Epithelial cell of esophagus (primary cell): ENCODE measurements around the gene PYHIN1.
"Not testable (repeated sequence)": the region's sequence is repeated elsewhere in the genome, so short reads cannot be mapped to it uniquely, and the experiment has no call there.

Source experiments
- DNase-seq: peaks from one replicate; pipeline ENCODE4 v3.0.0; 2010; ENCODE audit warnings: low read depth
- H3K4me3 ChIP-seq: 2 replicates; pipeline ENCODE4 v1.5.1; 2011; ENCODE audit warnings: mild to moderate bottlenecking, low read length, control low read depth
- TF ChIP-seq, protein P1 (sequence below): IDR thresholded peaks from 2 replicates; pipeline ENCODE4 v1.5.1; 2011; ENCODE audit warnings: low read depth, mild to moderate bottlenecking, low read length, control low read depth, inconsistent platforms; ENCODE audit not compliant: insufficient read depth; ENCODE audit errors: missing control alignments

Gene PYHIN1

DNA sequence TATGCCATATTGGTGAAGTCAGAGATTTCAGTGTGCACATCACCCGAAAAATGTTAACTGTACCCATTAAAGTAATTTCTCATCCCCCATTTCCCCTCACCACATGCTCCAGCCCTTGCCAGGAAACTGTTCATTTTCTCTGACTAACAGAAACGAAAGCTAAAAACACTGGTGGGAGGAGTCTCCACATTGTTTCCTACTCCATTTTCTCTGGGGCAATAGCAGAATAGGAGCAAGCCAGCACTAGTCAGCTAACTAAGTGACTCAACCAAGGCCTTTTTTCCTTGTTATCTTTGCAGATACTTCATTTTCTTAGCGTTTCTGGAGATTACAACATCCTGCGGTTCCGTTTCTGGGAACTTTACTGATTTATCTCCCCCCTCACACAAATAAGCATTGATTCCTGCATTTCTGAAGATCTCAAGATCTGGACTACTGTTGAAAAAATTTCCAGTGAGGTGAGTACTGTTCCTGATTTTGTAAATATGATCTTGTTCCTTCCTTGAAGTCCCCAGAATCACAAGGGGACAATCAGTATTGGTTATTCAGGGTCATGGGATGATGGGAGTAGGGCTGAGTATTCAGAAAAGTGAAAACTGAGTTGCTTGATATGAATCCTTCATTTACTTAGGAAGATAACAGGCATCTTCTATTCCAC, 78.5 kb downstream of the PYHIN1 start, which contains the start of gene IFI16:
IFI16 (plus strand) TSS at position 204 of the 658 bp plus-strand sequence. CDS start 4,774 bp downstream, outside the sequence.
- TF ChIP-seq, protein P1, sequence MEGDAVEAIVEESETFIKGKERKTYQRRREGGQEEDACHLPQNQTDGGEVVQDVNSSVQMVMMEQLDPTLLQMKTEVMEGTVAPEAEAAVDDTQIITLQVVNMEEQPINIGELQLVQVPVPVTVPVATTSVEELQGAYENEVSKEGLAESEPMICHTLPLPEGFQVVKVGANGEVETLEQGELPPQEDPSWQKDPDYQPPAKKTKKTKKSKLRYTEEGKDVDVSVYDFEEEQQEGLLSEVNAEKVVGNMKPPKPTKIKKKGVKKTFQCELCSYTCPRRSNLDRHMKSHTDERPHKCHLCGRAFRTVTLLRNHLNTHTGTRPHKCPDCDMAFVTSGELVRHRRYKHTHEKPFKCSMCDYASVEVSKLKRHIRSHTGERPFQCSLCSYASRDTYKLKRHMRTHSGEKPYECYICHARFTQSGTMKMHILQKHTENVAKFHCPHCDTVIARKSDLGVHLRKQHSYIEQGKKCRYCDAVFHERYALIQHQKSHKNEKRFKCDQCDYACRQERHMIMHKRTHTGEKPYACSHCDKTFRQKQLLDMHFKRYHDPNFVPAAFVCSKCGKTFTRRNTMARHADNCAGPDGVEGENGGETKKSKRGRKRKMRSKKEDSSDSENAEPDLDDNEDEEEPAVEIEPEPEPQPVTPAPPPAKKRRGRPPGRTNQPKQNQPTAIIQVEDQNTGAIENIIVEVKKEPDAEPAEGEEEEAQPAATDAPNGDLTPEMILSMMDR, result no peak
- peak within 1 kb of the TSS; percentile 86 for H3K4me3 ChIP-seq
- DNase-seq, result peak; percentile 96

DNA sequence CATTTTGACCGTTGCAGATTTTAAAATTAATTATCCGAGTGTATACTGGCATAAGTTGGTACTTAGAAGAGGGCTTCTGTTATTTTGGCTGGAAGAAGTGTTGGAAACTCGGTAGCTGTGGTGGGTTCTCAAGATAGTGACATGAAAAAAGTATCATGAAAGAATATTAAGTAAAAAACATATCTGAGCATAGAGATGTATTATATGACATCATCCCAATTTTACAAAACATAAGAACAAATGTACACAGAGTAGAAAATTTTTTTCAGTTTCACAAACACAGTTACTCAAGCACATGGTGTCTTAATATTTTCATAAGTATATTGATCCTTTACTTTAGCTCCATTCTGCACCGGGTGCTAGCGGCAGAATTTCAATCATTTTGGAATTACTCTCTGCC, 79.0 kb downstream of the PYHIN1 start:
- peak overlapping the region; percentile 86 for H3K4me3 ChIP-seq
- no peak for DNase-seq
- TF ChIP-seq, protein P1, result no peak

DNA sequence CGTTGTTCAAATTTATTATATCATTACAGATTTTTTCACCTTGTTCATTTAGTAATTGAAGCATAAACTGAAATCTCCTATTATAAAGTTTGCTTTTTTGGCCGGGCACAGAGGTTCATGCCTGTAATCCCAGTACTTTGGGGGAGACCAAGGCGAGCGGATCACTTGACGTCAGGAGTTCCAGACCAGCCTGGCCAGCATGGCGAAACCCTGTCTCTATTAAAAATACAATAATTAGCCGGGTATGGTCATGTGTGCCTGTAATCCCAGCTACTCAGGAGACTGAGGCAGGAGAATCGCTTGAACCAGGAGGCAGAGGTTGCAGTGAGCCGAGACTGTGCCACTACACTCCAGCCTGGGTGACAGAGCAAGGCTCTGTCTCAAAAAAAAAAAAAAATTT, 79.6 kb downstream of the PYHIN1 start:
- not testable (repeated sequence) for DNase-seq
- peak overlapping the region; percentile 86 for H3K4me3 ChIP-seq

DNA sequence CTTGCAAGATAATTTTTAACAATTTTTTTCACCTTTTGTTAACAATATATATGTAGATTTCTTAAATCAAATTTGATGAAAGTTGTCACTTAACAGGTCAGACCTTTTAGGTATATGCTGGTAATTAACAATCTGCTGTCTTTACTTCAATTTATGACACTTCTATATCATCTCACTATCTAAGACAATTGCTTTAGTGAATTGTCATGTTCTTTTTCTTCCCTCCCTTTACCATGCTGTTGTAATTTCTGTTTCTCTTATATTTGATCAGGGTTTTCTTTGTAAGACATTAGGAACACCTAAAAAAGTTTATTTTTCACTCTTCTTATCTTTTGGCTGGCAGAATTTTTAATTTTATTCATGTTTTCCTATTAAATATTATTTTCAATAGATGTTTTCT, 80.4 kb downstream of the PYHIN1 start:
- no peak for DNase-seq

DNA sequence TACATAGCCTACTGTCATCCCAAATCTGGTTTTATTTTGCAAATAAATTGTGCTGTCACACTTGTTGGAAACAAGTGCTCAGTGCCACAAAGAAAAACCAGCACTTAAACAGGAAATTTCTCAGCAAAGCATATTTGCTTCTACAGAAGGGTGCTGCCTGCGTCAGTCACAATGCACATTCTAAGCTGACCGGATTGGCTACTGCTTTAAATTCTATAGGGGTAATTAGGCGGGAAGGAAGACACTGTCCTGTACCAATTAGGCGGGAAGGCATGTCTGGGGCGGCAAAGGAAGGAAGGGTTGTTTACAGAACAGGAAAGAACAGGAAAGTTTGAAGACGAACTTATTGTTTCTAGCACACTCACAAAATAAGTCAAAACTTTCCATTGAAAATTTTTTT, 81.1 kb downstream of the PYHIN1 start:
- TF ChIP-seq, protein P1, result no peak
- H3K4me3 ChIP-seq, result peak overlapping the region; percentile 86
- DNase-seq, result peak; percentile 37

More for the DNA sequence above, 80.4 kb downstream of the PYHIN1 start:
- TF ChIP-seq, protein P1, result no peak
- peak overlapping the region; percentile 86 for H3K4me3 ChIP-seq

DNA sequence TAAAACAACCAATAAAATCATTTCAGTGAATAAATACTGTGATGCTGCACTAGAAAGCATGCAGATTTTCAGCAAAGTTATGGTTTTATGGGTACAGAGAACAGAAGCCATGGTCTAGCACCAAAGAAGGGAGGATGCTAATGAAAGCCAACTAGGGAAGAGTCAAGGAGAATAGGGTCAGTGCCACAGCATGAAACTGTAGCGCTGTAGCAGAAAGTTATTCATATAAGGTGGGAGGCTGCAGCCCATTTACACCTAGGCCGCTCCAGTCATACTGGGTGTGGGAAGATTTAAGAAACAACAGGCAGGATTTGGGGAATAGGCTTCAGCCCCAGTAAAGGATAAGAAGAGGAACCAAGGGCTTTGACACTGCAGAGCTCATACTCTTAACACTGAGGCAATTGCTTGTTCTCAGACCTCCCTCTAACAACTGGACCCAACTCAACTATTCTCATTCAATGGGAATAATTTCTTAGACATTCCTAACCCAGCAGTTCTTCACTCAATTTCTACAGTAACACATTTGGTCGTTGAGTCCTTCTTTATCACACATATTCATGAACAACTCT, 82.7 kb downstream of the PYHIN1 start:
- no peak overlapping the region for H3K4me3 ChIP-seq
- DNase-seq, result no peak

DNA sequence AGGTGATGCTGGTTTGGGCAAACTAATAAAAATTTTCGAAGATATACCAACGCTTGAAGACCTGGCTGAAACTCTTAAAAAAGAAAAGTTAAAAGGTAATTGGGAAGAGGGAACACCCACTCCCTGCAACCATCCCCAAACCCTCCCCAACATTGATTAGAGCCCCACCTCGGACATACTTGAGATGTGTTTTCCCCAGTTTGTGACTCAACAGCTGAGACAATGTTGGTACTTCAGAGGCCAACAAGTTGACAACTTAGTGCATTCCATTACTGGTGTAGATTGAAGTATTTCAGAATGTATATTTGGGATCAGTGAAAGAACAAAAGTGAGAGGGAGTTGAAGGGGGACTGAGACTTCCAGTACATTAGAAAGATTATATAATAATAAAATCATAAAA, 83.5 kb downstream of the PYHIN1 start:
- TF ChIP-seq, protein P1, result no peak
- no peak overlapping the region for H3K4me3 ChIP-seq
- DNase-seq, result no peak

More for the DNA sequence above, 82.7 kb downstream of the PYHIN1 start:
- TF ChIP-seq, protein P1, result no peak
